HepG2 (cell line): ENCODE results near the gene TAS1R3. TPM values are rescaled to one million over a fixed set of nuclear protein-coding genes. Genes with fewer than 3 reads are reported as not detected.

Experiments used
- ATAC-seq: fragments of 200-7000 bp; cut with Tn5 transposase; 3 replicates; pipeline ENCODE4 v1.9.1; 2020; ENCODE audit warnings: mild to moderate bottlenecking, moderate library complexity
- BruUV-seq: library from RNA; stranded (reverse); fragments of 400-500 nt; replicated peaks from 2 replicates; lab custom pipeline; 2021; lab: Mats Ljungman, UMichigan
- CTCF ChIA-PET: fragments of 300-600 bp; formaldehyde crosslinking; extraction: SDS; loops from one replicate; lab custom pipeline; 2021; ENCODE audit warnings: low total read pairs, inconsistent platforms, low intra/inter-chr PET ratio; lab: Yijun Ruan, JAX
- POLR2A ChIA-PET: fragments of 350-600 bp; sonication (Branson Sonifier 250); formaldehyde crosslinking; loops from one replicate; lab custom pipeline; 2020; ENCODE audit warnings: antibody characterized with exemption, inconsistent platforms; lab: Yijun Ruan, JAX
- DNase-seq: peaks from one replicate; pipeline ENCODE4 v3.0.0-alpha.2; 2015; ENCODE audit warnings: low spot score
- FAIRE-seq: peaks from 3 replicates; lab custom pipeline; 2011; peaks lifted over from hg19 to GRCh38; lab: Jason Lieb, UNC
- H2AFZ ChIP-seq: one replicate; pipeline ENCODE4 v1.6.1; 2011; ENCODE audit warnings: low read length, inconsistent platforms
- H3K27ac ChIP-seq: fragments of 300-600 bp; 3 replicates; pipeline ENCODE4 v1.8.0; 2011; ENCODE audit warnings: mixed run types, mild to moderate bottlenecking, mixed read lengths, low read length, inconsistent platforms; ENCODE audit not compliant: insufficient read depth; ENCODE audit errors: extremely low read length
- H3K27me3 ChIP-seq, 2 experiments: fragments of 200-600 bp in 1 of 2; 2 replicates in 1 of 2; 3 replicates in 1 of 2; pipeline versions ENCODE4 v1.6.0 to v1.8.0; 2011; ENCODE audit warnings: low read length in 2 of 2, mild to moderate bottlenecking in 2 of 2, moderate library complexity in 2 of 2, inconsistent platforms in 1 of 2; ENCODE audit not compliant: insufficient read depth in 2 of 2, control insufficient read depth in 1 of 2
- H3K36me3 ChIP-seq, 2 experiments: fragments of 200-600 bp in 1 of 2; replicated peaks in 1 of 2; 2 replicates in 1 of 2; 3 replicates in 1 of 2; pipeline versions ENCODE4 v1.5.1 to v1.8.0; 2011; ENCODE audit warnings: low read length in 2 of 2, inconsistent platforms in 1 of 2; ENCODE audit not compliant: insufficient read depth in 2 of 2, control insufficient read depth in 1 of 2
- H3K4me1 ChIP-seq: 2 replicates; pipeline ENCODE4 v1.5.1; 2012; ENCODE audit warnings: low read length, inconsistent platforms; ENCODE audit not compliant: insufficient read depth
- H3K4me2 ChIP-seq: 2 replicates; pipeline ENCODE4 v1.6.0; 2011; ENCODE audit warnings: low read depth, low read length, inconsistent platforms
- H3K4me3 ChIP-seq, 3 experiments: fragments of 200-600 bp in 1 of 3; sonication (generic), shearing (Covaris generic) in 1 of 3; replicated peaks in 1 of 3; 2 replicates each; pipeline ENCODE4 v1.5.1; 2011 to 2016; ENCODE audit warnings: low read length in 3 of 3, inconsistent platforms in 2 of 3, low read depth in 2 of 3, mild to moderate bottlenecking in 2 of 3, control low read depth in 1 of 3, mixed read lengths in 1 of 3; ENCODE audit not compliant: insufficient read depth in 1 of 3
- H3K79me2 ChIP-seq: one replicate; pipeline ENCODE4 v1.6.1; 2011; ENCODE audit warnings: low read length, inconsistent platforms; ENCODE audit not compliant: insufficient read depth
- H3K9ac ChIP-seq: 2 replicates; pipeline ENCODE4 v1.6.0; 2011; ENCODE audit warnings: mild to moderate bottlenecking, low read depth, low read length, inconsistent platforms; ENCODE audit not compliant: insufficient read depth
- H3K9me3 ChIP-seq: 2 replicates; pipeline ENCODE4 v1.5.1; 2012; ENCODE audit warnings: mild to moderate bottlenecking, low read length
- H4K20me1 ChIP-seq: 2 replicates; pipeline ENCODE4 v1.6.0; 2011; ENCODE audit warnings: inconsistent platforms, mild to moderate bottlenecking, low read length, moderate library complexity; ENCODE audit not compliant: insufficient read depth
- KLF9 ChIP-seq: IDR thresholded peaks from 2 replicates; pipeline ENCODE4 v1.6.1; 2016; ENCODE audit warnings: low read depth
- MNT ChIP-seq: fragments of 450-650 bp; IDR thresholded peaks from 2 replicates; pipeline ENCODE4 v1.6.1; 2016
- XBP1 ChIP-seq: sonication (generic); formaldehyde crosslinking; IDR thresholded peaks from 2 replicates; pipeline ENCODE4 v1.5.0; 2020; ENCODE audit warnings: missing genetic modification reagents
- ZBTB20 ChIP-seq: sonication (generic); formaldehyde crosslinking; IDR thresholded peaks from 2 replicates; pipeline ENCODE4 v1.8.1; 2023; ENCODE audit warnings: missing genetic modification reagents, low read depth, mild to moderate bottlenecking, borderline replicate concordance
- ZNF180 ChIP-seq: sonication (generic); formaldehyde crosslinking; IDR thresholded peaks from 2 replicates; pipeline ENCODE4 v1.4.0; 2020; ENCODE audit warnings: low read depth, missing genetic modification reagents, borderline replicate concordance
- ZNF850 ChIP-seq: sonication (generic); formaldehyde crosslinking; conservative IDR thresholded peaks from 2 replicates; pipeline ENCODE4 v1.9.0; 2021; ENCODE audit warnings: mild to moderate bottlenecking, missing genetic modification reagents
- WGBS: methylation state at CpG from one replicate; pipeline ENCODE4 v1.1.6; 2017; ENCODE audit warnings: low lambda C conversion rate; 5-methylcytosine and 5-hydroxymethylcytosine counted together
- in situ Hi-C: cut with HindIII; loops from 2 replicates; pipeline ENCODE4 v1.10.0; 2017; ENCODE audit warnings: low pct_unique_long_range_greater_than_20kb; ENCODE audit not compliant: extremely low pct_ligation_motif_present
- intact Hi-C: fragments of 100-400 bp; cut with micrococcal nuclease; formaldehyde crosslinking; loops from one replicate; pipeline ENCODE4 v1.10.0; 2022; ENCODE audit not compliant: unreplicated experiment
- polyA plus RNA-seq, 8 experiments: library from polyadenylated mRNA; depleted of rRNA in 3 of 8; stranded (reverse) in 7 of 8; unstranded in 1 of 8; fragments of >200 nt; fragmentation: Illumina TruSeq in 4 of 8; extraction: Trizol in 4 of 8; gene quantifications; 2 replicates each; pipeline versions ENCODE4 v1.2.1 to v1.2.3, GENCODE V29; 2011 to 2016; ENCODE audit warnings: low read depth in 4 of 8, missing spikeins in 1 of 8, mixed read lengths in 1 of 8; ENCODE audit not compliant: insufficient read depth in 1 of 8
- total RNA-seq, 5 experiments: library from RNA; depleted of rRNA; stranded (reverse); fragments of >200 nt; fragmentation: Illumina TruSeq; extraction: Trizol; gene quantifications; 2 replicates each; pipeline ENCODE4 v1.2.3, GENCODE V29; 2016; ENCODE audit warnings: low read depth in 1 of 5

Gene TAS1R3
- total and polyA plus RNA-seq, 2 of the 13 experiments (the other 11 are each of a cell fraction or from before 2014, with no cell fraction given): 0.13 to 0.15 TPM

- FAIRE-seq: no peak
- H3K79me2 ChIP-seq: peaks cover 15% of the 10 kb centered on the region
- TF ChIP-seq ZNF180 (CRISPR knock-in tag): no peak
- peak; percentile 79 for TF ChIP-seq MNT
- TF ChIP-seq KLF9 (CRISPR knock-in tag): no peak
- no peak for TF ChIP-seq XBP1 (CRISPR knock-in tag)
- no peak for TF ChIP-seq ZBTB20 (CRISPR knock-in tag)
- no peak for TF ChIP-seq ZNF850 (CRISPR knock-in tag)
- TF ChIP-seq, all 625 proteins: peak for 1
- 93% methylated on average over 13 of the region's 13 CpGs for WGBS
- Histone ChIP-seq H3K27me3 (no peaks in the 10 kb centered on the region; a peak in 1 of 5 replicates), H3K36me3 (no peaks in the 10 kb centered on the region), H3K9me3 (no peaks in the 10 kb centered on the region), H3K4me2 (no peak overlapping the region), H3K4me1 (peaks cover 33% of the 10 kb centered on the region), H4K20me1 (no peaks in the 10 kb centered on the region; the same call in 1 of the 2 replicates), H3K4me3 (no peak overlapping the region), H2AFZ (no peak overlapping the region), H3K9ac (no peak overlapping the region), H3K27ac (no peak overlapping the region)
- in situ Hi-C loops (no loop called here), intact Hi-C loops (no loop called here)
- DNase-seq (no peak), ATAC-seq (no peak)
- POLR2A ChIA-PET: no interaction called here
- CTCF ChIA-PET: no interaction called here
- BruUV-seq: no TSS peak
These were observed 27.3 kb upstream of the TAS1R3 start for GRCh38 chr1:1303736-1304135.
